MCF 10A (cell line): ENCODE data around the gene BRAP. TPM values are rescaled to one million over a fixed set of nuclear protein-coding genes. Genes with fewer than 3 reads are reported as not detected.

Experiments
- BruUV-seq: library from RNA; stranded (reverse); fragments of 400-500 nt; replicated peaks from 2 replicates; lab custom pipeline; 2021; lab: Mats Ljungman, UMichigan
- CTCF ChIA-PET: fragments of 300-600 bp; sonication (Branson Sonifier 250); formaldehyde crosslinking; extraction: SDS; loops from one replicate; lab custom pipeline; 2021; ENCODE audit warnings: antibody characterized with exemption, inconsistent platforms; lab: Yijun Ruan, JAX
- POLR2A ChIA-PET: fragments of 300-600, 350-650 bp; sonication (Branson Sonifier 250); formaldehyde crosslinking; extraction: SDS; loops from one replicate; lab custom pipeline; 2020; ENCODE audit warnings: antibody characterized with exemption, inconsistent platforms; lab: Yijun Ruan, JAX
- DNase-seq: peaks from one replicate; pipeline ENCODE4 v3.0.0-alpha.2; 2018; ENCODE audit not compliant: unreplicated experiment
- H3K27ac Mint-ChIP-seq: one replicate; pipeline ENCODE4 v1.8.0; 2022; ENCODE audit warnings: mild to moderate bottlenecking, low read depth, mixed read lengths; ENCODE audit not compliant: unreplicated experiment
- H3K27me3 Mint-ChIP-seq: one replicate; pipeline ENCODE4 v1.8.0; 2022; ENCODE audit warnings: mixed read lengths; ENCODE audit not compliant: insufficient read depth, unreplicated experiment
- H3K36me3 Mint-ChIP-seq: one replicate; pipeline ENCODE4 v1.8.0; 2022; ENCODE audit warnings: mild to moderate bottlenecking, moderate library complexity, mixed read lengths; ENCODE audit not compliant: insufficient read depth, unreplicated experiment
- H3K4me1 Mint-ChIP-seq: one replicate; pipeline ENCODE4 v1.8.0; 2022; ENCODE audit warnings: mixed read lengths; ENCODE audit not compliant: insufficient read depth, unreplicated experiment
- H3K4me3 Mint-ChIP-seq: one replicate; pipeline ENCODE4 v1.8.0; 2022; ENCODE audit warnings: mild to moderate bottlenecking, moderate library complexity, mixed read lengths; ENCODE audit not compliant: unreplicated experiment
- H3K9me3 Mint-ChIP-seq: one replicate; pipeline ENCODE4 v1.8.0; 2022; ENCODE audit warnings: mixed read lengths; ENCODE audit not compliant: unreplicated experiment
- CTCF ChIP-seq: fragments of 200-600 bp; IDR thresholded peaks from one replicate; pipeline ENCODE4 v1.8.0; 2022; ENCODE audit warnings: antibody characterized with exemption, mild to moderate bottlenecking; ENCODE audit not compliant: unreplicated experiment
- intact Hi-C: fragments of 100-400 bp; cut with micrococcal nuclease; formaldehyde crosslinking; loops from 2 replicates; pipeline ENCODE4 v1.14.1; 2022
- total RNA-seq: library from RNA; stranded (reverse); gene quantifications from 2 replicates; pipeline ENCODE4 v1.2.3, GENCODE V29; 2022

BRAP gene
- total RNA-seq, 1 experiment from 2014 or later, result 24.4 TPM

DNA sequence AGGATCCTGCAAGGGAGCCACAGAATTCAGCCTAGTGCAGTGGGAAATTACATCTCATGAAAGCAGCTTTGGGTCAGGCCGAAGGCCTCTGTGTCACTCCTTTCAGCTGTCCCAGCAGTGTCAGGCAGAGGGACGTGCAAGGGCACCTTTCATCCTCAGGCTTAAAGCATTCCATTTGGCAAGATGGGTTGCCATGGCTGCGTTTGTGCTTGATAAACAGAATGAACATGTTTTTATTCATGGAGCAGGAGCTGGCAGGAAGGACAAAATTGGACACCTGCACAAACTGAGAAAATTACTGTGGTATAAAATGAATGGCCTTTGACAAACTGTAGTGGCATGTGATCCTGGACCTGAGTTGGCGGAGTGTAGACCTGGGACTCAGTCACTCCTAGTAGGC lies 29.5 kb upstream of the BRAP start:
- H3K4me1 Mint-ChIP-seq, result no peaks in the 10 kb centered on the region
- H3K36me3 Mint-ChIP-seq, result peaks cover 83% of the 10 kb centered on the region
- H3K27me3 Mint-ChIP-seq, result no peaks in the 10 kb centered on the region
- intact Hi-C loops, result no loop called here
- no peak for DNase-seq
- H3K27ac Mint-ChIP-seq, result no peak overlapping the region
- BruUV-seq, result no TSS peak
- no peak for TF ChIP-seq CTCF
- CTCF ChIA-PET, result no interaction called here
- no peak overlapping the region for H3K4me3 Mint-ChIP-seq
- POLR2A ChIA-PET, result no interaction called here
- no peaks in the 10 kb centered on the region for H3K9me3 Mint-ChIP-seq

DNA sequence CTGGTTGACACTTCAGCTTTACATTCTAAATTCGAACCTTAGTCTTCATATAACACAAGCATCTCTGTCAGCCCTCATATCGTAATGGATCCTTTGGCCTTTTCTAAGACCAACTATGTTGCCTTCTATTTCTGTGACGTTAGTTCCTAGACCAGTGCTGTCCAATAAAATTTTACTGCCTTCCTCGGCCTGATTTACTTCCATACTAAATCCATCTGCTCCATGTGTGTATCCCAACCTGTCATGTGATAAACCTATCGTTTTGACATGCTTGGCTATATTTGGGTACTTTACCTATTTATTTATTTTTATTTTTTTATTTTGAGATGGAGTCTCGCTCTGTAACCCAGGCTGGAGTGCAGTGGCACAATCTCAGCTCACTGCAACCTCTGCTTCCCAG lies 20.4 kb upstream of the BRAP start:
- intact Hi-C loops, result no loop called here
- H3K9me3 Mint-ChIP-seq, result no peaks in the 10 kb centered on the region
- H3K36me3 Mint-ChIP-seq, result peaks cover 62% of the 10 kb centered on the region
- CTCF ChIA-PET, result no interaction called here
- no TSS peak for BruUV-seq
- H3K27ac Mint-ChIP-seq, result no peak overlapping the region
- TF ChIP-seq CTCF, result no peak
- no peak for DNase-seq
- POLR2A ChIA-PET, result interaction anchor here (0.6 to 0.8 kb wide), 2 partner anchors 20 to 1273 kb away, joined by 3 to 5 read pairs; partner anchors contain the start of genes ACAD10 and BRAP
- H3K4me3 Mint-ChIP-seq, result no peak overlapping the region
- no peaks in the 10 kb centered on the region for H3K4me1 Mint-ChIP-seq
- H3K27me3 Mint-ChIP-seq, result no peaks in the 10 kb centered on the region

DNA sequence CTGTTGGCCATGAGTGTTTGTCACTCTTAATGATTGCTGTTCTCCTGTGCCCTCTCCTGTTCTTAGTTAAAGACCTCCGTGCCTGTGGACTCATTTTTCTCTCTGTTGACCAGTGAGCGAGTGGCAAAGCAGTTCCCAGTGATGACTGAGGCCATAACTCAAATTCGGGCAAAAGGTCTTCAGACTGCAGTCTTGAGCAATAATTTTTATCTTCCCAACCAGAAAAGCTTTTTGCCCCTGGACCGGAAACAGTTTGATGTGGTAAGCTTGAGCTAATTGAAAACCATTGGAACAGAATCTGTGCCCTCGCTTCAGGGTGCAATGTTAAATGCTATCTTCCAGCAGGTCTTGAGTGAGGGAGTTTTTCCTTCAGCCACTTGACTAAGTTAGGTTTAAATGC lies 19.9 kb upstream of the BRAP start:
- Mint-ChIP-seq H3K36me3 (peaks cover 58% of the 10 kb centered on the region), H3K27ac (no peak overlapping the region), H3K4me1 (no peaks in the 10 kb centered on the region), H3K27me3 (no peaks in the 10 kb centered on the region), H3K4me3 (no peak overlapping the region), H3K9me3 (no peaks in the 10 kb centered on the region)
- no TSS peak for BruUV-seq
- ChIA-PET CTCF (interaction anchor here (0.8 kb wide), 1 partner anchor 42 kb away, joined by 3 read pairs; no protein-coding TSS in a partner anchor), POLR2A (interaction anchor here (0.6 to 0.8 kb wide), 2 partner anchors 20 to 1272 kb away, joined by 3 to 5 read pairs; partner anchors contain the start of genes ACAD10 and BRAP)
- intact Hi-C loops, result no loop called here
- no peak for DNase-seq
- no peak for TF ChIP-seq CTCF

DNA sequence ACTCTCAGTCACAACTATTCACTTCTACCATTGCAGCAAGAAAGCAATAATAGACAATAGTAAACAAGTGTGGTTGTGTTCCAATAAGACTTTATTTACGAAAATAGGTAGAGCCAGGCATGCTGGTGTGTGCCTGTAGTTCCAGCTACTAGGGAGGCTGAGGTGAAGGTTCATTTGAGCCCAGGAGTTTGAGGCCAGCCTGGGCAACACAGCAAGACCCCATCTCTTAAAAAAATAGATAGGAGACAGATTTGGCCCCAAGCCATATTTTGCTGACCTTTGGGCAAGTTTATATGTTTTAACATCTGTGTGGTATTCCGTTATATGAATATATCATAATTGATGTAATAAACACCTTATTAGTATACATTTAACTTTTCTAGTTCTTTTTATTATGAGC lies 14.2 kb upstream of the BRAP start:
- ChIA-PET POLR2A (interaction anchor here (1.3 kb wide), 1 partner anchor 14 kb away, joined by 3 read pairs; the partner anchor contains the start of genes ACAD10 and BRAP), CTCF (interaction anchor here (0.6 kb wide), 2 partner anchors 9 to 269 kb away, joined by 3 read pairs; no protein-coding TSS in a partner anchor)
- H3K4me1 Mint-ChIP-seq, result no peaks in the 10 kb centered on the region
- no peaks in the 10 kb centered on the region for H3K27me3 Mint-ChIP-seq
- TF ChIP-seq CTCF, result no peak
- no peak overlapping the region for H3K27ac Mint-ChIP-seq
- peaks cover 73% of the 10 kb centered on the region for H3K36me3 Mint-ChIP-seq
- H3K9me3 Mint-ChIP-seq, result no peaks in the 10 kb centered on the region
- intact Hi-C loops, result no loop called here
- BruUV-seq, result no TSS peak
- H3K4me3 Mint-ChIP-seq, result no peak overlapping the region
- no peak for DNase-seq
